RWPE2 (cell line): ENCODE results near the gene CAMK2G.

Experiments used
- ATAC-seq: fragments of 200-7000 bp; cut with Tn5 transposase; 3 replicates; pipeline ENCODE4 v1.9.1; 2021; ENCODE audit warnings: low read depth
- DNase-seq: peaks from one replicate; pipeline ENCODE4 v3.0.0-alpha.2; 2020; ENCODE audit warnings: low spot score
- H3K27ac ChIP-seq: fragments of 450-650 bp; 2 replicates; pipeline ENCODE4 v1.5.1; 2017; ENCODE audit warnings: mild to moderate bottlenecking; ENCODE audit not compliant: poor library complexity, severe bottlenecking
- H3K27me3 ChIP-seq: fragments of 250-450 bp; sonication (Bioruptor Pico); 2 replicates; pipeline ENCODE4 v1.5.1; 2021; ENCODE audit warnings: mild to moderate bottlenecking, moderate library complexity; ENCODE audit not compliant: insufficient read depth, poor library complexity, severe bottlenecking
- H3K36me3 ChIP-seq: fragments of 250-450 bp; sonication (Bioruptor Pico); 2 replicates; pipeline ENCODE4 v1.5.1; 2020; ENCODE audit warnings: low read depth, mild to moderate bottlenecking, moderate library complexity
- H3K4me1 ChIP-seq: fragments of 250-450 bp; sonication (Bioruptor Pico); 2 replicates; pipeline ENCODE4 v1.5.1; 2021; ENCODE audit warnings: mild to moderate bottlenecking, moderate library complexity; ENCODE audit not compliant: insufficient read depth, poor library complexity, severe bottlenecking
- H3K4me3 ChIP-seq: fragments of 250-450 bp; sonication (Bioruptor Pico); 2 replicates; pipeline ENCODE4 v1.5.1; 2021; ENCODE audit warnings: mild to moderate bottlenecking, moderate library complexity; ENCODE audit not compliant: severe bottlenecking
- H3K9me3 ChIP-seq: fragments of 250-450 bp; sonication (Bioruptor Pico); 2 replicates; pipeline ENCODE4 v1.5.1; 2021; ENCODE audit warnings: mild to moderate bottlenecking, moderate library complexity; ENCODE audit not compliant: severe bottlenecking
- CTCF ChIP-seq: fragments of 450-650 bp; IDR thresholded peaks from one replicate; pipeline ENCODE4 v1.5.1; 2017; ENCODE audit warnings: mild to moderate bottlenecking, moderate library complexity; ENCODE audit not compliant: poor library complexity, severe bottlenecking

CAMK2G gene

GRCh38 chr10:73807471-73807870 lies 66.9 kb downstream of the CAMK2G start:
- TF ChIP-seq CTCF: no peak
- Histone ChIP-seq H3K4me3 (no peak overlapping the region), H3K27ac (no peak overlapping the region), H3K36me3 (peaks cover 51% of the 10 kb centered on the region), H3K4me1 (peaks cover 2% of the 10 kb centered on the region), H3K27me3 (no peaks in the 10 kb centered on the region), H3K9me3 (no peaks in the 10 kb centered on the region)
- DNase-seq: no peak
- no peak for ATAC-seq

GRCh38 chr10:73806176-73806950 lies 68.0 kb downstream of the CAMK2G start:
- no peak for ATAC-seq
- H3K27ac ChIP-seq: no peak overlapping the region
- peaks cover 62% of the 10 kb centered on the region for H3K36me3 ChIP-seq
- no peak for DNase-seq
- no peak for TF ChIP-seq CTCF
- H3K4me3 ChIP-seq: no peak overlapping the region
- peaks cover 2% of the 10 kb centered on the region for H3K4me1 ChIP-seq
- no peaks in the 10 kb centered on the region for H3K27me3 ChIP-seq
- H3K9me3 ChIP-seq: no peaks in the 10 kb centered on the region

GRCh38 chr10:73803680-73804286 lies 70.6 kb downstream of the CAMK2G start:
- H3K36me3 ChIP-seq: peaks cover 65% of the 10 kb centered on the region
- no peaks in the 10 kb centered on the region for H3K9me3 ChIP-seq
- H3K4me3 ChIP-seq: no peak overlapping the region
- no peaks in the 10 kb centered on the region for H3K4me1 ChIP-seq
- no peak overlapping the region for H3K27ac ChIP-seq
- H3K27me3 ChIP-seq: no peaks in the 10 kb centered on the region
- no peak for ATAC-seq
- DNase-seq: no peak
- no peak for TF ChIP-seq CTCF

- H3K27ac ChIP-seq: no peak overlapping the region
- H3K4me3 ChIP-seq: no peak overlapping the region
- no peak for ATAC-seq
- no peaks in the 10 kb centered on the region for H3K4me1 ChIP-seq
- TF ChIP-seq CTCF: no peak
- peaks cover 73% of the 10 kb centered on the region for H3K36me3 ChIP-seq
- H3K27me3 ChIP-seq: no peaks in the 10 kb centered on the region
- DNase-seq: no peak
- no peaks in the 10 kb centered on the region for H3K9me3 ChIP-seq
Measured at GRCh38 chr10:73802276-73802991, 71.9 kb downstream of the CAMK2G start.
